Activated CD4-positive, alpha-beta T cell treated with anti-CD3 and anti-CD28 coated beads, Interleukin-2, amount 10 ng/mL, durations not matched to agents 7 days and 5 days (primary cell): ENCODE results near the gene LRRC8D. TPM values are rescaled to one million over a fixed set of nuclear protein-coding genes. Genes with fewer than 3 reads are reported as not detected.

ENCODE experiments used
- CTCF ChIA-PET: fragments of 350-600 bp; sonication (Branson Sonifier 250); formaldehyde crosslinking; loops from one replicate; lab custom pipeline; 2021; ENCODE audit warnings: antibody characterized with exemption; lab: Charles Lee
- POLR2A ChIA-PET: fragments of 350-600 bp; sonication (Branson Sonifier 250); formaldehyde crosslinking; loops from one replicate; lab custom pipeline; 2021; ENCODE audit warnings: antibody characterized with exemption; lab: Charles Lee
- DNase-seq: peaks from one replicate; pipeline ENCODE4 v3.0.0-alpha.2; 2020
- H3K27ac Mint-ChIP-seq: one replicate; pipeline ENCODE4 v1.8.0; 2021; ENCODE audit warnings: mild to moderate bottlenecking, moderate library complexity, mixed read lengths
- H3K27me3 Mint-ChIP-seq: one replicate; pipeline ENCODE4 v1.8.0; 2021; ENCODE audit warnings: mixed read lengths
- H3K36me3 Mint-ChIP-seq: one replicate; pipeline ENCODE4 v1.8.0; 2021; ENCODE audit warnings: low read depth, mixed read lengths
- H3K4me1 Mint-ChIP-seq: one replicate; pipeline ENCODE4 v1.8.0; 2021; ENCODE audit warnings: mixed read lengths
- H3K4me3 Mint-ChIP-seq: one replicate; pipeline ENCODE4 v1.8.0; 2021; ENCODE audit warnings: mild to moderate bottlenecking, moderate library complexity, mixed read lengths
- H3K9me3 Mint-ChIP-seq: one replicate; pipeline ENCODE4 v1.8.0; 2021; ENCODE audit warnings: mixed read lengths
- total RNA-seq, 2 experiments: library from RNA; stranded (reverse); gene quantifications; one replicate each; pipeline ENCODE4 v1.2.3, GENCODE V29; 2021

Gene LRRC8D
- total RNA-seq, 2 experiments from 2014 or later = 31.8 to 41.0 TPM

DNA sequence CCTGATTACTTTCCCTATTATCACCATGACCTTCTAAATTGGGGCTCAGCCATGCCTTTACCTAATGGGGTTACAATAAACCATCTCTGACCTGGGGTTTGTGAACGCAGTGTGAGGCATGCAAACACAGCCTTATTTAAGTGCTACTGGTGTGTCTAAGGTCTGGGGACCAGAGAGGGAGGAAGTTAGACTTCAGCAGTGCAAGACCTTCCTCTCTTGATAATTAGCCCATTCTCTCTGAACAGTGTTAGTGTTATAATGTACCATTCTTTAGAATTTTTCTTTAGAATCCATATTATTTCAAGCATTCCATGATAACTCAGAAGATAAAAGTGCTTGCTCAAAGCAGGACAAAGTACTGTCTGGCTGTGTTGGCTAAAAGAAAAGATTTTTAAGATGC, 10.5 kb upstream of the LRRC8D start:
- CTCF ChIA-PET = interaction anchor here (0.5 to 0.7 kb wide), 2 partner anchors 20 to 138 kb away, joined by 3 to 4 read pairs; no protein-coding TSS in a partner anchor
- DNase-seq = no peak
- POLR2A ChIA-PET = no interaction called here
- H3K9me3 Mint-ChIP-seq = no peaks in the 10 kb centered on the region
- H3K4me3 Mint-ChIP-seq = no peak overlapping the region
- H3K27ac Mint-ChIP-seq = no peak overlapping the region
- H3K27me3 Mint-ChIP-seq = peaks cover 17% of the 10 kb centered on the region
- H3K4me1 Mint-ChIP-seq = peaks cover 4% of the 10 kb centered on the region
- no peaks in the 10 kb centered on the region for H3K36me3 Mint-ChIP-seq

DNA sequence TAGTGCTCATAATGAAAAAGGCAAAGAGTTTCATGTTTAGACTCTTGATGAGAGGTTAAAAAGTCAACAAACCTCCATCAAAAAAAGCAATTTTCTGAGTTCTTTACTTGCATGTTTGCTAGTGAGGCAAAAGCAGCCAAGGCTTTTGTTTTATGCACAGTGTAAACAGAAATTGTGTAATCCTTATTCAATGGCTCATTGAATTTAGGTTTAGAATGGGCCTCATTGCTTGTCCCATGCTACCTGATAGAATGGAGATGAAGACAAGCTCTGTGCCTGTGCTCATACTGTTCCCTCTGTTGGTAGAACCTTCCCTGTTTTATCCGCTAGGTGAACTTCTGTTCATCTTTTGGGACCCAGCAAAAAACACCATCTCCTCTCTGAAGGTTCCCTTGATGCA, 10.0 kb upstream of the LRRC8D start:
- Mint-ChIP-seq H3K9me3 (no peaks in the 10 kb centered on the region), H3K27ac (no peak overlapping the region), H3K27me3 (peaks cover 21% of the 10 kb centered on the region), H3K4me1 (peaks cover 9% of the 10 kb centered on the region), H3K4me3 (no peak overlapping the region), H3K36me3 (no peaks in the 10 kb centered on the region)
- CTCF ChIA-PET = interaction anchor here (1.0 to 1.2 kb wide), 2 partner anchors 11 to 18 kb away, joined by 3 read pairs; no protein-coding TSS in a partner anchor
- DNase-seq = no peak
- POLR2A ChIA-PET = no interaction called here

DNA sequence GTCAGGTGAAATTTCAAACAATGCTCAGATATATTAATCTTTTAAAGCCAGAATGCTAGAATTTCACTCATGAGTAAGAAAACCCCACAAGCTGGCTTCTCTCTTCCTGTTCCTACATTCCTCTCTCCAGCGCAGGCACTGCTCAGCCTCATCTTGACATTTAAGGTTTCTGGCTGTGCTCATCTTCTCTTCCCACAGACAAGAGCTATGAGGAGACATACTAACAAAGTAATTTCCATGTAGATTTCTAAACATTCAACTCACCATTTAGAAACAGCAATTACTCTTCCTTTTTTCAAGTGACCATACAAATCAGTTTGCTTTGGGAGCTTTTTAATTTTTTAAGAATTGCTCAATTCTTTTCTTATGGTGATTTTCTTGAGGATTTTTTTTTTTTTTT, 7.8 kb upstream of the LRRC8D start:
- no peak for DNase-seq
- Mint-ChIP-seq H3K4me3 (no peak overlapping the region), H3K27ac (no peak overlapping the region), H3K4me1 (peaks cover 9% of the 10 kb centered on the region), H3K9me3 (no peaks in the 10 kb centered on the region), H3K27me3 (peaks cover 21% of the 10 kb centered on the region), H3K36me3 (no peaks in the 10 kb centered on the region)
- POLR2A ChIA-PET = interaction anchor here (0.6 kb wide), 1 partner anchor 8 kb away, joined by 4 read pairs; no protein-coding TSS in a partner anchor
- CTCF ChIA-PET = no interaction called here

- ChIA-PET CTCF (no interaction called here), POLR2A (no interaction called here)
- no peak overlapping the region for H3K4me3 Mint-ChIP-seq
- no peak for DNase-seq
- no peaks in the 10 kb centered on the region for H3K9me3 Mint-ChIP-seq
- peaks cover 21% of the 10 kb centered on the region for H3K27me3 Mint-ChIP-seq
- no peaks in the 10 kb centered on the region for H3K36me3 Mint-ChIP-seq
- H3K4me1 Mint-ChIP-seq = peaks cover 19% of the 10 kb centered on the region
- no peak overlapping the region for H3K27ac Mint-ChIP-seq
These were observed 5.8 kb upstream of the LRRC8D start for GRCh38 chr1:89815040-89815439.

DNA sequence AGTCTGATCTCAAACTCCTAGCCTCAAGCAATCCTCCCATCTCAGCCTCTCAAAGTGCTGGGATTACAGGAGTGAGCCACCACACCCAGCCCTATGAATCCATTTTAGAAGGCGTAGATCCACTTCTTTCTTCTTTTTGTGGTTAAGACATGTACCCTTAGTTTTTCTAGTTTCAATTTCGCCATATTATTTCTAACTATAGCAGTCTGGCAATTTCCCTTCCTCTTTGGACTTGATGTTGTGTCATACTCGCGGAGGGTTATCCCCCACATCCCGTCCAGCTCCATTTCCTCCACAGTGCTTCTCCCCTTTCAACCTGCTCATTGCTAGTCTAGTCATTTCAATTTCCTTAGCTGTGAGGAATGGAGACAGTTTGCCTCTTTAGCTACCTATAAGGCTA, 5.2 kb upstream of the LRRC8D start:
- Mint-ChIP-seq H3K27me3 (peaks cover 24% of the 10 kb centered on the region), H3K27ac (no peak overlapping the region), H3K36me3 (no peaks in the 10 kb centered on the region), H3K4me3 (no peak overlapping the region), H3K9me3 (no peaks in the 10 kb centered on the region), H3K4me1 (peaks cover 24% of the 10 kb centered on the region)
- POLR2A ChIA-PET = no interaction called here
- CTCF ChIA-PET = no interaction called here
- no peak for DNase-seq

DNA sequence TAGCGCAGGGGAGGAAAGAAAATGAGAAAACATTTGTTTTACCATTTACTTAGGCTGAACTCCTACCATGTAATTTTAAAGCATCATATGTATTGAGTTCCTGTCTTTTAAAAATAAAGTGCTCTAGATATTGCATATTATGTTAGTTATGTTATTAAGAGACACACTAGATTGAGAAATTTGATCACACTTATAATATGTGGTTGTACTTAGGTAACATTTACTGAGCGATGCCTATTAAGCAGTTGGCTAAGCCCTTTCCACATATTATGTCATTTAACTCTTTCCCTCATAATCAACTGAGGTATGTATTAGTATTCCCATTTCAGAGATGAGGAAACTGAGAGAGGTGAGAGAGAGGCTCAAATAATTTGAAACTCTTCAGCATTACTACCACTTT, 4.5 kb upstream of the LRRC8D start:
- peaks cover 22% of the 10 kb centered on the region for H3K27me3 Mint-ChIP-seq
- CTCF ChIA-PET = no interaction called here
- DNase-seq = no peak
- H3K9me3 Mint-ChIP-seq = no peaks in the 10 kb centered on the region
- no peak overlapping the region for H3K27ac Mint-ChIP-seq
- H3K36me3 Mint-ChIP-seq = no peaks in the 10 kb centered on the region
- H3K4me1 Mint-ChIP-seq = peaks cover 25% of the 10 kb centered on the region
- POLR2A ChIA-PET = no interaction called here
- no peak overlapping the region for H3K4me3 Mint-ChIP-seq

DNA sequence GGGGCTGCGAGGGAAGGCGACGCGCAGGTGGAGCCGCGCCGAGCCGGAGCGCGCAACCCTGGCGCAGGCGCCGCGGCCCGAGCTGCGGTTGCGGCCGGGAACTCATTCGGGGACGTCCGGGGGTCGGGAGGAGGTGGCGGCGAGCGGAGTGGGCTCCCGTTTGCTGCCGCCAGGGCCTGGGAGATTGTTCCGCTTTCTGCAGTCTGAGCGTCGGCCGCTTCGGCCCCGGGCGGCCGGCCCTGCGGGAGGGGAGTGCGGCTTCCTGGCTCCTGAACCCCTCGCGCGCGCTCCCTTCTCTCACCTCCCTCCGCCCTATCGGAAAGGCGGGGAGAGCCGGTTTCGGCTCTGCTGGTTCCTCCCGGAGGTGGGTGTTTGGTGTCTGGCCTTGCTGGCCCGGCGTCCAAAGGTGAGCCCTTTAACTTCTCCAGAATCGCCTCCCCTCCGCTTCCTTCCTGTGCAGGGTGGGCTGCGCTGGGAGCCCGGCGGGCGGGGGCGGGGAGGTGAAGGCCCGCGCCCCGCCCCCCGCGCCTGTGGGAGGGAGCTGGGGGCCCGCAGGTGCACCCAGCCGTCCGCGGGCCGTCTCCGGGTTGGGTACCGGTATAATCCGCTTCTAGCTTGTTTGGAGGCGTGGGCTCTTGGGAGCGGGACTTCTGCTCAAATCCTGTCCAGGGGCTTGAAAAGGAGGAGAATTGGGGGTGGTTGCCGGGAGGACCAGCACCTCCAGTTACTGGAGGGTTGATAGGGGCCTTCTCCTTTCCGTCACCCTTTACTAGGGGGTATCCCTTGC, 683 bp downstream of the LRRC8D start:
- Mint-ChIP-seq H3K36me3 (peaks cover 3% of the 10 kb centered on the region), H3K4me3 (peak overlapping the region; percentile 78), H3K27me3 (peaks cover 13% of the 10 kb centered on the region), H3K4me1 (peaks cover 32% of the 10 kb centered on the region), H3K9me3 (no peaks in the 10 kb centered on the region), H3K27ac (peak overlapping the region; percentile 83)
- DNase-seq = peak; percentile 61
- ChIA-PET CTCF (interaction anchor here (1.0 to 1.8 kb wide), 5 partner anchors 10 to 851 kb away, joined by 3 to 9 read pairs (median 3); no protein-coding TSS in a partner anchor), POLR2A (no interaction called here)

GRCh38 chr1:89822109-89822962, 1.5 kb downstream of the LRRC8D start:
- peak overlapping the region; percentile 78 for H3K4me3 Mint-ChIP-seq
- DNase-seq = no peak
- POLR2A ChIA-PET = no interaction called here
- peak overlapping the region; percentile 83 for H3K27ac Mint-ChIP-seq
- peaks cover 32% of the 10 kb centered on the region for H3K4me1 Mint-ChIP-seq
- no peaks in the 10 kb centered on the region for H3K9me3 Mint-ChIP-seq
- H3K27me3 Mint-ChIP-seq = peaks cover 13% of the 10 kb centered on the region
- H3K36me3 Mint-ChIP-seq = peaks cover 3% of the 10 kb centered on the region
- CTCF ChIA-PET = interaction anchor here (1.0 to 1.8 kb wide), 5 partner anchors 9 to 851 kb away, joined by 3 to 9 read pairs (median 3); no protein-coding TSS in a partner anchor

DNA sequence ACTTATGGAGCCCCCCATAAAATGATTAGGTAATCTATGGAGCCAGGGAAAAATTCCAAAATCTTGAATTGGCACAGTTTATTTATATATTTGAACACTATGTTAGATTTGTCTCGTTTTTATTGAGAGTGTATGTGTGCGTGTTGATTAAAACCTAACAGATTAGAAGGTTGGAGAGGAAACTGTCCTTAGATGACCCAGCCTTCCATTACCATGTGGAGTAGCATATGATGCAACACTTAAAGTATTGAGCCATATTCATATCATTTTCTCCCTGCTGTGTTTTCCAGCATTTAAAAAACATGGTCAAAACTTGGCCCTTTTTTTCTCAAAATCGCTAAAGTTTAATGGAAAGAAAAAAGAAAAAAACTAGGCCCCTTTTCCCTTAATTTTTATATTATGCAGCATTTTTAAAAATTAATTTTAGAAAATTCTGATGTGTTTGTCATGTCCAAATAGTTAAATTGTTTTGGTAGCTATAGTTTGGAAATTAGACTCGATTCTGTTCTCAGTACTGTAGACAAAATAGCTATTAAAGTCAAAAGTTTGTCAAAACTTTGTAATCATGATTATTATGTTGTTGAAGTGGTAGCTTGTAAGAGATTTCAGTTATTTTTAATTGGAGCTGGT, 2.3 kb downstream of the LRRC8D start:
- Mint-ChIP-seq H3K27ac (no peak overlapping the region), H3K4me3 (no peak overlapping the region)
- CTCF ChIA-PET = interaction anchor here (1.8 to 3.8 kb wide), 2 partner anchors 14 to 20 kb away, joined by 5 to 16 read pairs; no protein-coding TSS in a partner anchor

DNA sequence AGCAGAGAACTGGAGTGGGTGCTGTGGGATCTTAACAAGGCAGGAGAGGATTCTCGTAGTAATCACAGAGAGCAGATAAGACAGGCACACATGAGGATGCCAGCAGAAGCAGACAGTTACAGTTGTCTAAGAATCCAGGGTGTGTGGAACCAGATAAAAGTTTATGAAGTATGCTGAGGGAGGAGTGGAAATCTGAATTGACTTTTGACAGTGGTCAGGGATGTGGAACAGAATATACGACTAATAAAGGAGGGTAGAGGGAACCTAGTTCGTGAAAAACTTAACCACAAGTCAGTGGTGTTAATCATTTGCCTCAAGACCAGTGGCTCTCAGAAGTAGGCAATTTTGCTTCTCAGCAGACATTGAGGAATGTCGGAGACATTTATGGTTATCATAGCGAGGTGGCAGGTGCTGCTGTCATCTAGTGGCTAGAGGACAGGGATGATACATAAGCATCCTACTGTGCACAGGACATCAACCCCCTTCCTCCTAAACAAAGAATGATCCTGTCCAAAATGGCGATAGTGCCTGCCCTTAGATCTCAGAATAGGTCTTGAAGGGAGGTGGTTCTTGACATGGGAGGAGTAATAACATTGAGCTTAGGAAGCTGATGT, 3.0 kb downstream of the LRRC8D start:
- Mint-ChIP-seq H3K27me3 (peaks cover 13% of the 10 kb centered on the region), H3K4me1 (peaks cover 32% of the 10 kb centered on the region), H3K36me3 (peaks cover 5% of the 10 kb centered on the region), H3K4me3 (no peak overlapping the region), H3K9me3 (peaks cover 2% of the 10 kb centered on the region), H3K27ac (no peak overlapping the region)
- ChIA-PET POLR2A (no interaction called here), CTCF (interaction anchor here (1.5 to 3.8 kb wide), 3 partner anchors 10 to 52 kb away, joined by 3 to 16 read pairs (median 5); no protein-coding TSS in a partner anchor)
- no peak for DNase-seq

More for the DNA sequence above, 2.3 kb downstream of the LRRC8D start:
- POLR2A ChIA-PET = no interaction called here
- peaks cover 32% of the 10 kb centered on the region for H3K4me1 Mint-ChIP-seq
- H3K36me3 Mint-ChIP-seq = peaks cover 5% of the 10 kb centered on the region
- H3K27me3 Mint-ChIP-seq = peaks cover 13% of the 10 kb centered on the region
- DNase-seq = no peak
- H3K9me3 Mint-ChIP-seq = peaks cover 2% of the 10 kb centered on the region

DNA sequence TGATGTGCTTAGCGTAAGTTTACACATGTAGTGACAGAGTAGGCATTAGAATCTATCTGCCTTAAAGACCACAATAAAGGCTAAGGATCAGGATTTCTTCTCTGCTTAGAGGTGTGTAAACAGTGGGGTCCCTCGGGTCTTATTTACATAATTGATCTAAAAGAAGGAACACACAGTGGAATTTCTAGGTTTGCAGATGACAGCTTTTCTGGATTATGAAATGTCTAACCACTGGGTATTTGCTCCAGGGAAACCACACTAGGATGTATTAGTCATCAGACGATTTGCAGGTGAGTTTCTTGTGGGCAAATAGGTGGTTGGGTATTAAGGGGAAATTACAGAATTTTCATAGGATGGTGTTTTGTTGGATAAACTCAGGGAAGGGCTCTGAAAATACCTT, 5.8 kb downstream of the LRRC8D start:
- ChIA-PET POLR2A (no interaction called here), CTCF (interaction anchor here (1.2 to 3.8 kb wide), 4 partner anchors 16 to 108 kb away, joined by 3 to 16 read pairs (median 4); no protein-coding TSS in a partner anchor)
- Mint-ChIP-seq H3K4me1 (peaks cover 16% of the 10 kb centered on the region), H3K27ac (no peak overlapping the region), H3K27me3 (peaks cover 5% of the 10 kb centered on the region), H3K9me3 (peaks cover 2% of the 10 kb centered on the region), H3K36me3 (peaks cover 5% of the 10 kb centered on the region), H3K4me3 (no peak overlapping the region)
- DNase-seq = no peak

DNA sequence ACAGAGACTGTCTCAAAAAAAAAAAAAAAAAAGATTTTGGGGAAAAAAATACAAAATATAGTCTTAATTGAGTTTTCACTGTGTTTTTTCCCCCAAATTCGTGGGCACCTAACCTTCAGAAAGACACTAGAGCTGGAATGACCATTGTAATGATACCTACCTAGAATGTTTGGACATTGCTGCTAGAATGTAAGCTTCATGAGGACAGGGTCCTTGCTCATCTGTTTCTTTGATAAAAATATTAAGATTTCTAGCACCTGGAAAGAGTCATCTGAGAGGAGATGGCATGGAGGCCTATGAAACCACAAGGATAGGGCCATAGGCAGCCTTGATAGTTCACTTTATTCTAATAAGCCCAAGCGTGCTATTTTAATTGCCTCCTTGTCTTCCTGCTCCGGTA, 6.5 kb downstream of the LRRC8D start:
- POLR2A ChIA-PET = no interaction called here

More for the DNA sequence above, 6.5 kb downstream of the LRRC8D start:
- H3K27ac Mint-ChIP-seq = no peak overlapping the region
- no peak overlapping the region for H3K4me3 Mint-ChIP-seq
- peaks cover 5% of the 10 kb centered on the region for H3K36me3 Mint-ChIP-seq
- no peak for DNase-seq
- H3K27me3 Mint-ChIP-seq = peaks cover 2% of the 10 kb centered on the region
- H3K4me1 Mint-ChIP-seq = peaks cover 10% of the 10 kb centered on the region
- H3K9me3 Mint-ChIP-seq = peaks cover 2% of the 10 kb centered on the region
- CTCF ChIA-PET = interaction anchor here (0.6 kb wide), 1 partner anchor 1823 kb away, joined by 3 read pairs; no protein-coding TSS in a partner anchor
